Measurements from ENCODE around the gene TMEM178B.
"Not testable (repeated sequence)": the region's sequence is repeated elsewhere in the genome, so short reads cannot be mapped to it uniquely, and the experiment has no call there.

TMEM178B gene

DNA sequence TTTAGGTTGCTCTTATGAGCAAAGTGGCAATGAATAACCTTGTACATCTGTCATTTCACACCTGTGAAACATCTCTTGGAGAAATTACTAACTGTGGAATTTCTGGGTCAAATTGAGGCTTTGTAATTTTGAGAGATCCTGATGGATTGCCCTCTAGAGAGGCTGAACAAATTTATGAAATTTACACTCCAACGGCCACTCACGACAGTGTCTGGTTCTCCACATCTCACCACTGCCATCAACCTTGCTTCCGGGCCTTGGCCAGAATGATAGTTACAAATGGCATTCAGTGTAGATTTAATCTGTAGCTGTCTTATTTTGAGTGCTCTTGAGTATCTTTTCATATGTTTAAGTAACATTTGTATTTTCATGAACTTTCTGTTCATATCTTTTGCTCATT is 117.4 kb downstream of the TMEM178B start:
- TF ChIP-seq CTCF (IDR thresholded peaks at IDR 0.05; ENCODE audit: control insufficient read depth, insufficient read depth, low read depth, low read length, missing control alignments), result no peak
- DNase-seq (ENCODE audit: low read depth), result no peak
- no peak overlapping the region for H3K4me3 ChIP-seq (ENCODE audit: control insufficient read depth, low read depth, low read length)

DNA sequence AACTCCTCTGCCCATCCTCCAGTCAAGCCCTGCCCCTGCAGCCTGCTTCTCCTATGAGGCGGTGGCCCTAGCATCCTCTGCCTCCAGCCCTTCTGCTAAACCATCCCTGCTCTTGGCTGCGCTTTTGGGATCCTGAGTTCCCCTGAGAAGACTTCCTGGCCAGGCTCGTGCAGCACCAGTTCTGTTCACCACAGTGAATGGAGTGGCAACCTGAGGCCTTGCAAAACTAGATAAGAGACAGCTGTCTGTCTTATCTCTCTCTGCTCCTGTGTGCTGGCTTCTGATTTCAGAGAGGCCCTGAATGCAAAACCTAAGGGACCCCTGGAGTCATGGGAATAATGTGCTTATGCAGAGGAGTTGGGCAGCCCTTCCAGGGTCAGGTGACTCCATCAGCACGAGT is 119.2 kb downstream of the TMEM178B start:
- H3K4me3 ChIP-seq (ENCODE audit: control insufficient read depth, low read depth, low read length), result no peak overlapping the region
- DNase-seq (ENCODE audit: low read depth), result no peak
- no peak for TF ChIP-seq CTCF (IDR thresholded peaks at IDR 0.05; ENCODE audit: control insufficient read depth, insufficient read depth, low read depth, low read length, missing control alignments)

GRCh38 chr7:141195722-141196121 is 121.9 kb downstream of the TMEM178B start:
- not testable (repeated sequence) for H3K4me3 ChIP-seq (ENCODE audit: control insufficient read depth, low read depth, low read length); DNase-seq (ENCODE audit: low read depth)

- no peak for DNase-seq (ENCODE audit: low read depth)
- no peak overlapping the region for H3K4me3 ChIP-seq (ENCODE audit: control insufficient read depth, low read depth, low read length)
- TF ChIP-seq CTCF (IDR thresholded peaks at IDR 0.05; ENCODE audit: control insufficient read depth, insufficient read depth, low read depth, low read length, missing control alignments), result no peak
These were observed 124.5 kb downstream of the TMEM178B start for GRCh38 chr7:141198194-141198958.

DNA sequence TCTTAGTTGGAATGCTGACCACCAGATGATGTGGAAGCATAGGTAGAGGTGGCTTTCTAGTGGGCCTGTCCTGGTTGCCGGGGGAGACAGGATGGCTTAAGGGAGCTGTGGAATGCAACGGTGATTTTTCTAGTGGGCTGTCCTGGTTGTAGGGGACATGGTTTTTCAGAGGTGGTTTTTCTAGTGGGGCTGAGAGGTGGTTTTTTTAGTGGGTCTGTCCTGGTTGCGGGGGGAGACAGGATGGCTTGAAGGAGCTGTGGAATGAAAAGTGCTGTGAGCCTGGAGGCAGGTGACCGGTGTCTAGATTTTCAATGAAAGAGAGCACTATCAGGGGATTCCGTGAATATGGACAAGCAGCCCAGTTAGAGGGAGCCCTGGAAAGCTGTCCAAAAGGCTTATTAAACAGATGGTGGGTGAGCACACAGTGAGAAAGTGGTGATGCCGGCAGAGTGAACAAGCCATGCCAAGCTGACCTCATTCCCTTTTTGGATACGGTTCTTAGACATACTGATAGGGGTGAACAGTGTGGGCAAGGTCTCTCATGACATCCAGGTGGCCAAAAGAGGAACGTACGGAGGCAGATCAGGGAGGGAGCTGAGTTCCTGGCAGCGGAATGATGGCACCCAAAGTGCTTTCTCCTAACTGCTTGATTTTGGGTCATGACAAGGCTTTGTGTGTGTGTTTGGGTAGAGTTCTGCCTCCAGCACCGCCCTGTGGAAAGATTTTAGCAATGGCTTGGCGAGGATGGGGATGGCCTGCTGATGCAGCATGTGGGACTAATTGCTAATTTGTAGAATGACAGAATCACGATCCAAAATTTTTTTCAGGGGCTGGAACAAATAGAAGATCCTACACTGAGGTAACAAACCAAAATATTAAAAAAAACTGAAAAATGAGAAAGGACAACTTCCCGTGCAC is 126.6 kb downstream of the TMEM178B start:
- no peak for DNase-seq (ENCODE audit: low read depth)
- no peak for TF ChIP-seq CTCF (IDR thresholded peaks at IDR 0.05; ENCODE audit: control insufficient read depth, insufficient read depth, low read depth, low read length, missing control alignments)
- H3K4me3 ChIP-seq (ENCODE audit: control insufficient read depth, low read depth, low read length), result no peak overlapping the region

- no peak overlapping the region for H3K4me3 ChIP-seq (ENCODE audit: control insufficient read depth, low read depth, low read length)
- no peak for DNase-seq (ENCODE audit: low read depth)
- TF ChIP-seq CTCF (IDR thresholded peaks at IDR 0.05; ENCODE audit: control insufficient read depth, insufficient read depth, low read depth, low read length, missing control alignments), result no peak
These were observed 127.5 kb downstream of the TMEM178B start for GRCh38 chr7:141201145-141201885.
